ENCODE data around the gene PIGQ. TPM values are rescaled to one million over a fixed set of nuclear protein-coding genes. Genes with fewer than 3 reads are reported as not detected.

The PIGQ gene
- total RNA-seq, 1 experiment from 2014 or later = 58.0 TPM

- no peak for DNase-seq
- no peak overlapping the region for H2AFZ ChIP-seq (ENCODE audit: low read length)
- H4K91ac ChIP-seq (ENCODE audit: insufficient read length, low read depth, low read length) = no peak overlapping the region
- no peak overlapping the region for H3K4me3 Mint-ChIP-seq
- no peak overlapping the region for H3K56ac ChIP-seq (ENCODE audit: insufficient read length, low read depth, low read length)
- H3K9me3 Mint-ChIP-seq = no peaks in the 10 kb centered on the region
- no peak overlapping the region for H2AK5ac ChIP-seq (ENCODE audit: insufficient read length, low read length)
- no peak for TF ChIP-seq CTCF (conservative IDR thresholded peaks at IDR 0.05)
- no peak overlapping the region for H3K4me2 ChIP-seq (ENCODE audit: insufficient read depth, insufficient read length, low read length)
- no peaks in the 10 kb centered on the region for H4K20me1 ChIP-seq (ENCODE audit: control insufficient read depth, insufficient read depth, insufficient read length)
- H3K27me3 ChIP-seq (ENCODE audit: insufficient read depth, low read length) = no peaks in the 10 kb centered on the region
- H3K27ac Mint-ChIP-seq = peak overlapping the region in 1 of 3 experiments; percentile 67; a peak in 1 of 7 replicates
- no peak overlapping the region for H3K4ac ChIP-seq (ENCODE audit: low read depth, low read length)
- H4K8ac ChIP-seq (replicated peaks; ENCODE audit: insufficient read length, low read depth, low read length) = no peak overlapping the region
- no peak overlapping the region for H3K23ac ChIP-seq (ENCODE audit: insufficient read length, low read depth, low read length)
- WGBS (ENCODE audit: extremely low coverage, insufficient read length, low lambda C conversion rate) = no CpG with 5 or more reads among the region's 23 CpGs
- H2BK120ac ChIP-seq (ENCODE audit: low read depth, low read length, poor library complexity, severe bottlenecking) = no peak overlapping the region
- H3K79me1 ChIP-seq (ENCODE audit: insufficient read depth, low read depth, low read length, poor library complexity, severe bottlenecking) = no peaks in the 10 kb centered on the region
- H2BK12ac ChIP-seq (ENCODE audit: insufficient read length, low read depth, low read length) = no peak overlapping the region
- H3K27me3 Mint-ChIP-seq (ENCODE audit: low read depth) = no peaks in the 10 kb centered on the region; the same call in 1 of the 2 replicates
- peaks cover 4% of the 10 kb centered on the region for H3K23me2 ChIP-seq (ENCODE audit: insufficient read length, low read depth, low read length, poor library complexity, severe bottlenecking)
- no peaks in the 10 kb centered on the region for H3K4me1 ChIP-seq (ENCODE audit: insufficient read depth, low read length)
- no peak overlapping the region for H2BK20ac ChIP-seq (ENCODE audit: low read depth, low read length, poor library complexity, severe bottlenecking)
- peaks cover 7 to 8% of the 10 kb centered on the region in 2 experiments for H3K4me1 Mint-ChIP-seq
- H3K79me2 ChIP-seq (ENCODE audit: insufficient read depth, low read length) = no peaks in the 10 kb centered on the region; the same call in 1 of the 2 replicates
- H3K36me3 Mint-ChIP-seq (ENCODE audit: insufficient read depth in 1 of 3, low read depth in 3 of 3) = peaks cover 0 to 16% (median 13%) of the 10 kb centered on the region in 3 experiments; a peak in 5 of 7 replicates
- no peak overlapping the region for H3T11ph ChIP-seq (ENCODE audit: low read length)
- H4K5ac ChIP-seq (ENCODE audit: insufficient read length, low read depth, low read length) = no peak overlapping the region
- no peak overlapping the region for H3K14ac ChIP-seq (ENCODE audit: insufficient read depth, low read length)
- H3K9ac ChIP-seq (ENCODE audit: extremely low read depth, insufficient read length, low read length) = no peak overlapping the region
- no peak overlapping the region for H3K27ac ChIP-seq (ENCODE audit: insufficient read length, low read depth, low read length)
- no peaks in the 10 kb centered on the region for H3K9me3 ChIP-seq (ENCODE audit: control insufficient read depth, low read depth, low read length)
- no peak overlapping the region for H3K18ac ChIP-seq (ENCODE audit: insufficient read length, low read depth, low read length)
- no peak overlapping the region for H2BK15ac ChIP-seq (ENCODE audit: low read depth, low read length)
- H2BK5ac ChIP-seq (ENCODE audit: insufficient read length, low read length) = no peak overlapping the region
These were observed 47.3 kb upstream of the PIGQ start for GRCh38 chr16:522320-523096.
